ENCODE measurements around the gene GNA12.

The GNA12 gene

GRCh38 chr7:2844153-2845033 is at the start of gene GNA12:
Gene GNA12 (minus strand): TSS chr7:2844308. CDS start chr7:2844161, 147 bp downstream.
- peak; percentile 99 for DNase-seq

GRCh38 chr7:2893411-2893861 is 49.3 kb upstream of the GNA12 start:
- DNase-seq: no peak

GRCh38 chr7:2892549-2892948 is 48.4 kb upstream of the GNA12 start:
- DNase-seq: no peak

- no peak for DNase-seq
These were observed 43.7 kb upstream of the GNA12 start for GRCh38 chr7:2887816-2888215.

- DNase-seq: peak in 1 of 2 donors; percentile 44
These were observed 42.8 kb upstream of the GNA12 start for GRCh38 chr7:2886900-2887299.

- no peak for DNase-seq
These were observed 42.3 kb upstream of the GNA12 start for GRCh38 chr7:2886391-2886790.

- DNase-seq: no peak
These were observed 40.1 kb upstream of the GNA12 start for GRCh38 chr7:2884161-2884560.

- DNase-seq: no peak
These were observed 39.0 kb upstream of the GNA12 start for GRCh38 chr7:2883101-2883500.

- DNase-seq: no peak
These were observed 38.0 kb upstream of the GNA12 start for GRCh38 chr7:2882111-2882510.

GRCh38 chr7:2880874-2881533 is 36.9 kb upstream of the GNA12 start:
- no peak for DNase-seq

- DNase-seq: no peak
These were observed 35.9 kb upstream of the GNA12 start for GRCh38 chr7:2880051-2880450.

GRCh38 chr7:2879354-2879753 is 35.2 kb upstream of the GNA12 start:
- DNase-seq: no peak

- DNase-seq: no peak
These were observed 34.2 kb upstream of the GNA12 start for GRCh38 chr7:2878306-2878705.

- no peak for DNase-seq
These were observed 32.1 kb upstream of the GNA12 start for GRCh38 chr7:2876031-2876731.

- DNase-seq: no peak
These were observed 29.8 kb upstream of the GNA12 start for GRCh38 chr7:2873686-2874551.

GRCh38 chr7:2873146-2873545 is 29.0 kb upstream of the GNA12 start:
- DNase-seq: no peak

- no peak for DNase-seq
These were observed 28.3 kb upstream of the GNA12 start for GRCh38 chr7:2872296-2872874.

GRCh38 chr7:2870471-2870931 is 26.4 kb upstream of the GNA12 start:
- DNase-seq: no peak

GRCh38 chr7:2869981-2870380 is 25.9 kb upstream of the GNA12 start:
- no peak for DNase-seq

- no peak for DNase-seq
These were observed 22.5 kb upstream of the GNA12 start for GRCh38 chr7:2866601-2867000.

GRCh38 chr7:2864999-2865670 is 21.0 kb upstream of the GNA12 start:
- peak in 1 of 2 donors; percentile 42 for DNase-seq

All from hippocampal formation (tissue), 2 donors.